ENCODE measurements around the gene UBAC2.

The UBAC2 gene

GRCh38 chr13:99301913-99302636 lies 101.4 kb downstream of the UBAC2 start:
- ATAC-seq, result no peak
- TF ChIP-seq CSDC2 (CRISPR knock-in tag; IDR thresholded peaks at IDR 0.05) (no peak), PPARA (CRISPR knock-in tag; IDR thresholded peaks at IDR 0.05; ENCODE audit: borderline replicate concordance) (no peak), ZNF8 (CRISPR knock-in tag; IDR thresholded peaks at IDR 0.05) (no peak), ZNF70 (CRISPR knock-in tag; IDR thresholded peaks at IDR 0.05) (no peak), SNAI2 (CRISPR knock-in tag; IDR thresholded peaks at IDR 0.05) (no peak), BACH2 (CRISPR knock-in tag; IDR thresholded peaks at IDR 0.05; ENCODE audit: borderline replicate concordance) (no peak), GLIS3 (CRISPR knock-in tag; IDR thresholded peaks at IDR 0.05) (no peak), RARB (CRISPR knock-in tag; IDR thresholded peaks at IDR 0.05) (no peak)
- TF ChIP-seq, protein P1, sequence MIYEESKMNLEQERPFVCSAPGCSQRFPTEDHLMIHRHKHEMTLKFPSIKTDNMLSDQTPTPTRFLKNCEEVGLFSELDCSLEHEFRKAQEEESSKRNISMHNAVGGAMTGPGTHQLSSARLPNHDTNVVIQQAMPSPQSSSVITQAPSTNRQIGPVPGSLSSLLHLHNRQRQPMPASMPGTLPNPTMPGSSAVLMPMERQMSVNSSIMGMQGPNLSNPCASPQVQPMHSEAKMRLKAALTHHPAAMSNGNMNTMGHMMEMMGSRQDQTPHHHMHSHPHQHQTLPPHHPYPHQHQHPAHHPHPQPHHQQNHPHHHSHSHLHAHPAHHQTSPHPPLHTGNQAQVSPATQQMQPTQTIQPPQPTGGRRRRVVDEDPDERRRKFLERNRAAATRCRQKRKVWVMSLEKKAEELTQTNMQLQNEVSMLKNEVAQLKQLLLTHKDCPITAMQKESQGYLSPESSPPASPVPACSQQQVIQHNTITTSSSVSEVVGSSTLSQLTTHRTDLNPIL (CRISPR knock-in tag; IDR thresholded peaks at IDR 0.05; ENCODE audit: low read depth), result no peak

DNA sequence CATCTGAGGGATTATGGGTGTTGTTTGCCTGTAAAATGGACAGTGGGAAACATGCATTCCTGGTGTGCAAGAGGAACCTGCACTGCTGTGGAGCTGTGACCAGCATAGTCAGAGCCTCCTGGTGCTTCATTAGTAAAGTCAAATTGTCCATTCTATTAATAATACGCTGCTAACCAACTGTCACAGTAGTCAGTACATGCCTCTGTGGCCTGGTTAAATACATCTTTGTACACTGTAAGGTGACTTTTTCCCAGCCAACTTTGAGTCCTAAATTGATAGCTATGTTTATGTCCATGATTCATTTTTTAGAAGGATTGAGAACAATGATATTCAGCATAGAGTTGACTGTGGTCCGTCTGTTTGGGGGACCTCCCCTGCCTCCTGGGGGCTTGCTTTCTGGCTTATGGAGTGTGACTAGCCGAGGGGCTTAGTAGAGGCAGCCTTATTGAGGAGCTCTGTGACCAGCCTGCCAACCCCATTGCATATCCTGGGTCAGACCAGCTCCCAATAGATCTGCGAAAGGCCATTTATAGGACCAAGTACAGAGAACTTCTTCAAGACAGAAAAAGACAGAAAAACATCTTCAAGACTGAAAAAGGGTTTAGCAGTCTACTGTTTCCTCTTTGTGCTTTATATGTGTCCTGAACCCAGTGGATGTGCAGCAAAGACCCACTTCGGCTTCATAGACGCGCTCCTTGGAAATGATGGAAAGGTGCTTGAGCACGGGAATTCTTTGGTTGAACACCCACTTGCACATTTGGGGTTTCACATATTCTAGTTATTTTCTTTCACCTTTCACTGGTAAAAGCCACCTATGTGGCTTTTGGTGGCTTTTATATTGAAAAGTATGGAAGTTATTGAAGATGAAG lies 102.2 kb downstream of the UBAC2 start:
- ATAC-seq, result no peak

GRCh38 chr13:99303863-99304521 lies 103.3 kb downstream of the UBAC2 start:
- ATAC-seq, result no peak
- no peak for TF ChIP-seq GLIS3 (CRISPR knock-in tag; IDR thresholded peaks at IDR 0.05)
- TF ChIP-seq SNAI2 (CRISPR knock-in tag; IDR thresholded peaks at IDR 0.05), result no peak
- TF ChIP-seq, protein P2, sequence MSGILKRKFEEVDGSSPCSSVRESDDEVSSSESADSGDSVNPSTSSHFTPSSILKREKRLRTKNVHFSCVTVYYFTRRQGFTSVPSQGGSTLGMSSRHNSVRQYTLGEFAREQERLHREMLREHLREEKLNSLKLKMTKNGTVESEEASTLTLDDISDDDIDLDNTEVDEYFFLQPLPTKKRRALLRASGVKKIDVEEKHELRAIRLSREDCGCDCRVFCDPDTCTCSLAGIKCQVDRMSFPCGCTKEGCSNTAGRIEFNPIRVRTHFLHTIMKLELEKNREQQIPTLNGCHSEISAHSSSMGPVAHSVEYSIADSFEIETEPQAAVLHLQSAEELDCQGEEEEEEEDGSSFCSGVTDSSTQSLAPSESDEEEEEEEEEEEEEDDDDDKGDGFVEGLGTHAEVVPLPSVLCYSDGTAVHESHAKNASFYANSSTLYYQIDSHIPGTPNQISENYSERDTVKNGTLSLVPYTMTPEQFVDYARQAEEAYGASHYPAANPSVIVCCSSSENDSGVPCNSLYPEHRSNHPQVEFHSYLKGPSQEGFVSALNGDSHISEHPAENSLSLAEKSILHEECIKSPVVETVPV (CRISPR knock-in tag; IDR thresholded peaks at IDR 0.05), result no peak
- TF ChIP-seq TCF4 (CRISPR knock-in tag; IDR thresholded peaks at IDR 0.05; ENCODE audit: borderline replicate concordance), result no peak
- TF ChIP-seq PPARA (CRISPR knock-in tag; IDR thresholded peaks at IDR 0.05; ENCODE audit: borderline replicate concordance), result no peak
- no peak for TF ChIP-seq ZNF8 (CRISPR knock-in tag; IDR thresholded peaks at IDR 0.05)
- no peak for TF ChIP-seq ZC3H10 (CRISPR knock-in tag; IDR thresholded peaks at IDR 0.05)
- no peak for TF ChIP-seq ZFP30 (CRISPR knock-in tag; IDR thresholded peaks at IDR 0.05)
- TF ChIP-seq TOX (CRISPR knock-in tag; IDR thresholded peaks at IDR 0.05; ENCODE audit: borderline replicate concordance), result no peak
- no peak for TF ChIP-seq RARB (CRISPR knock-in tag; IDR thresholded peaks at IDR 0.05)
- TF ChIP-seq ZFP3 (CRISPR knock-in tag; IDR thresholded peaks at IDR 0.05), result no peak
- no peak for TF ChIP-seq ARNTL (CRISPR knock-in tag; IDR thresholded peaks at IDR 0.05; ENCODE audit: borderline replicate concordance, low read depth)
- no peak for TF ChIP-seq ZNF70 (CRISPR knock-in tag; IDR thresholded peaks at IDR 0.05)
- TF ChIP-seq BACH2 (CRISPR knock-in tag; IDR thresholded peaks at IDR 0.05; ENCODE audit: borderline replicate concordance), result no peak
- TF ChIP-seq OSR1 (CRISPR knock-in tag; IDR thresholded peaks at IDR 0.05), result no peak
- TF ChIP-seq, protein P3, sequence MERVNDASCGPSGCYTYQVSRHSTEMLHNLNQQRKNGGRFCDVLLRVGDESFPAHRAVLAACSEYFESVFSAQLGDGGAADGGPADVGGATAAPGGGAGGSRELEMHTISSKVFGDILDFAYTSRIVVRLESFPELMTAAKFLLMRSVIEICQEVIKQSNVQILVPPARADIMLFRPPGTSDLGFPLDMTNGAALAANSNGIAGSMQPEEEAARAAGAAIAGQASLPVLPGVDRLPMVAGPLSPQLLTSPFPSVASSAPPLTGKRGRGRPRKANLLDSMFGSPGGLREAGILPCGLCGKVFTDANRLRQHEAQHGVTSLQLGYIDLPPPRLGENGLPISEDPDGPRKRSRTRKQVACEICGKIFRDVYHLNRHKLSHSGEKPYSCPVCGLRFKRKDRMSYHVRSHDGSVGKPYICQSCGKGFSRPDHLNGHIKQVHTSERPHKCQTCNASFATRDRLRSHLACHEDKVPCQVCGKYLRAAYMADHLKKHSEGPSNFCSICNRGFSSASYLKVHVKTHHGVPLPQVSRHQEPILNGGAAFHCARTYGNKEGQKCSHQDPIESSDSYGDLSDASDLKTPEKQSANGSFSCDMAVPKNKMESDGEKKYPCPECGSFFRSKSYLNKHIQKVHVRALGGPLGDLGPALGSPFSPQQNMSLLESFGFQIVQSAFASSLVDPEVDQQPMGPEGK (CRISPR knock-in tag; IDR thresholded peaks at IDR 0.05; ENCODE audit: borderline replicate concordance), result no peak

More for the DNA sequence above, 102.2 kb downstream of the UBAC2 start:
- no peak for TF ChIP-seq RARB (CRISPR knock-in tag; IDR thresholded peaks at IDR 0.05)
- TF ChIP-seq PPARA (CRISPR knock-in tag; IDR thresholded peaks at IDR 0.05; ENCODE audit: borderline replicate concordance), result no peak
- TF ChIP-seq, protein P2 (CRISPR knock-in tag; IDR thresholded peaks at IDR 0.05), result no peak
- TF ChIP-seq ARNTL (CRISPR knock-in tag; IDR thresholded peaks at IDR 0.05; ENCODE audit: borderline replicate concordance, low read depth), result no peak
- TF ChIP-seq ZNF70 (CRISPR knock-in tag; IDR thresholded peaks at IDR 0.05), result no peak
- TF ChIP-seq ISL1 (CRISPR knock-in tag; IDR thresholded peaks at IDR 0.05), result no peak
- no peak for TF ChIP-seq BACH2 (CRISPR knock-in tag; IDR thresholded peaks at IDR 0.05; ENCODE audit: borderline replicate concordance)
- TF ChIP-seq TOX (CRISPR knock-in tag; IDR thresholded peaks at IDR 0.05; ENCODE audit: borderline replicate concordance), result no peak
- no peak for TF ChIP-seq ESRRG (CRISPR knock-in tag; IDR thresholded peaks at IDR 0.05)
- TF ChIP-seq SNAI2 (CRISPR knock-in tag; IDR thresholded peaks at IDR 0.05), result no peak
- no peak for TF ChIP-seq ZFP3 (CRISPR knock-in tag; IDR thresholded peaks at IDR 0.05)
- TF ChIP-seq, protein P1 (CRISPR knock-in tag; IDR thresholded peaks at IDR 0.05; ENCODE audit: low read depth), result no peak
- no peak for TF ChIP-seq OSR1 (CRISPR knock-in tag; IDR thresholded peaks at IDR 0.05)
- no peak for TF ChIP-seq GLIS3 (CRISPR knock-in tag; IDR thresholded peaks at IDR 0.05)
- TF ChIP-seq POU6F1 (CRISPR knock-in tag; IDR thresholded peaks at IDR 0.05; ENCODE audit: borderline replicate concordance, low read depth), result no peak
